SU-DHL-6 (cell line): ENCODE measurements around the gene RTN4R.

Experiments used
- H2AFZ ChIP-seq: fragments of 200-600 bp; sonication (generic); 2 replicates; pipeline ENCODE4 v1.6.1; 2014; ENCODE audit warnings: low read depth, mild to moderate bottlenecking, moderate library complexity, mixed read lengths, antibody characterized with exemption, low read length; ENCODE audit not compliant: severe bottlenecking
- H3F3A ChIP-seq: fragments of 200-600 bp; shearing (Covaris generic); 2 replicates; pipeline ENCODE4 v1.6.0; 2016; ENCODE audit warnings: antibody characterized with exemption, mild to moderate bottlenecking; ENCODE audit not compliant: insufficient read depth
- H3K27ac ChIP-seq: fragments of 200-600 bp; sonication (generic); 2 replicates; pipeline ENCODE4 v1.5.1; 2016; ENCODE audit warnings: low read depth, mild to moderate bottlenecking, low read length, moderate library complexity, mixed read lengths
- H3K27me3 ChIP-seq: fragments of 200-600 bp; sonication (generic), shearing (Covaris generic); 2 replicates; pipeline ENCODE4 v1.6.0; 2014; ENCODE audit warnings: mild to moderate bottlenecking, low read length
- H3K36me3 ChIP-seq: fragments of 200-600 bp; sonication (generic); 2 replicates; pipeline ENCODE4 v1.6.1; 2014; ENCODE audit warnings: mild to moderate bottlenecking, low read length, mixed read lengths
- H3K4me2 ChIP-seq: fragments of 300-600, 200-600 bp; shearing (Covaris generic), sonication (generic); 2 replicates; pipeline ENCODE4 v1.6.0; 2014; ENCODE audit warnings: low read length, low read depth, mild to moderate bottlenecking; ENCODE audit not compliant: poor library complexity, severe bottlenecking
- H3K4me3 ChIP-seq: fragments of 200-600 bp; sonication (generic); 2 replicates; pipeline ENCODE4 v1.5.1; 2014; ENCODE audit warnings: antibody characterized with exemption, low read length, mild to moderate bottlenecking, mixed read lengths; ENCODE audit not compliant: insufficient read depth, poor library complexity, severe bottlenecking
- H3K79me2 ChIP-seq: fragments of 200-600 bp; sonication (generic); 2 replicates; pipeline ENCODE4 v1.6.1; 2014; ENCODE audit warnings: mild to moderate bottlenecking, low read length, moderate library complexity; ENCODE audit not compliant: insufficient read depth
- H3K9ac ChIP-seq: fragments of 200-600 bp; sonication (generic); 2 replicates; pipeline ENCODE4 v1.7.0; 2014; ENCODE audit warnings: mild to moderate bottlenecking, low read length
- H3K9me2 ChIP-seq: fragments of 200-600 bp; sonication (generic); replicated peaks from 2 replicates; pipeline ENCODE4 v1.6.1; 2014; ENCODE audit warnings: low read length; ENCODE audit not compliant: insufficient read depth
- H3K9me3 ChIP-seq: fragments of 200-600 bp; sonication (generic); 2 replicates; pipeline ENCODE4 v1.6.1; 2014; ENCODE audit warnings: low read length, mixed read lengths; ENCODE audit not compliant: insufficient read depth
- H4K20me1 ChIP-seq: fragments of 200-600 bp; sonication (generic); 2 replicates; pipeline ENCODE4 v1.6.1; 2014; ENCODE audit warnings: low read depth, mild to moderate bottlenecking, antibody characterized with exemption, low read length, moderate library complexity, mixed read lengths
- EZH2phosphoT487 ChIP-seq: fragments of 200-600 bp; sonication (generic), shearing (Covaris generic); conservative IDR thresholded peaks from 2 replicates; pipeline ENCODE4 v1.6.1; 2018; ENCODE audit warnings: mild to moderate bottlenecking, antibody characterized with exemption, low read length, moderate library complexity, mixed read lengths
- TF ChIP-seq, protein P1 (sequence below): fragments of 200-600 bp; sonication (generic); IDR thresholded peaks from one replicate; pipeline ENCODE4 v1.5.1; 2017; ENCODE audit warnings: antibody characterized with exemption, mild to moderate bottlenecking, low read length, moderate library complexity; ENCODE audit not compliant: insufficient read depth, poor library complexity, severe bottlenecking

RTN4R gene

GRCh38 chr22:20236052-20236717 is 31.9 kb downstream of the RTN4R start:
- Histone ChIP-seq H2AFZ (no peak overlapping the region), H3K27me3 (no peaks in the 10 kb centered on the region), H3K36me3 (no peaks in the 10 kb centered on the region), H3K9me2 (no peaks in the 10 kb centered on the region), H4K20me1 (no peaks in the 10 kb centered on the region), H3K9me3 (no peaks in the 10 kb centered on the region), H3K4me2 (no peak overlapping the region), H3F3A (no peaks in the 10 kb centered on the region), H3K27ac (no peak overlapping the region), H3K79me2 (no peaks in the 10 kb centered on the region), H3K4me3 (no peak overlapping the region), H3K9ac (no peak overlapping the region)
- no peak for TF ChIP-seq EZH2phosphoT487

GRCh38 chr22:20235389-20235991 is 32.6 kb downstream of the RTN4R start:
- no peak overlapping the region for H3K27ac ChIP-seq
- H3K36me3 ChIP-seq: no peaks in the 10 kb centered on the region
- H3K9me3 ChIP-seq: no peaks in the 10 kb centered on the region
- H3F3A ChIP-seq: no peaks in the 10 kb centered on the region
- no peaks in the 10 kb centered on the region for H3K27me3 ChIP-seq
- TF ChIP-seq, protein P1, sequence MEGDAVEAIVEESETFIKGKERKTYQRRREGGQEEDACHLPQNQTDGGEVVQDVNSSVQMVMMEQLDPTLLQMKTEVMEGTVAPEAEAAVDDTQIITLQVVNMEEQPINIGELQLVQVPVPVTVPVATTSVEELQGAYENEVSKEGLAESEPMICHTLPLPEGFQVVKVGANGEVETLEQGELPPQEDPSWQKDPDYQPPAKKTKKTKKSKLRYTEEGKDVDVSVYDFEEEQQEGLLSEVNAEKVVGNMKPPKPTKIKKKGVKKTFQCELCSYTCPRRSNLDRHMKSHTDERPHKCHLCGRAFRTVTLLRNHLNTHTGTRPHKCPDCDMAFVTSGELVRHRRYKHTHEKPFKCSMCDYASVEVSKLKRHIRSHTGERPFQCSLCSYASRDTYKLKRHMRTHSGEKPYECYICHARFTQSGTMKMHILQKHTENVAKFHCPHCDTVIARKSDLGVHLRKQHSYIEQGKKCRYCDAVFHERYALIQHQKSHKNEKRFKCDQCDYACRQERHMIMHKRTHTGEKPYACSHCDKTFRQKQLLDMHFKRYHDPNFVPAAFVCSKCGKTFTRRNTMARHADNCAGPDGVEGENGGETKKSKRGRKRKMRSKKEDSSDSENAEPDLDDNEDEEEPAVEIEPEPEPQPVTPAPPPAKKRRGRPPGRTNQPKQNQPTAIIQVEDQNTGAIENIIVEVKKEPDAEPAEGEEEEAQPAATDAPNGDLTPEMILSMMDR: no peak
- no peak for TF ChIP-seq EZH2phosphoT487
- H4K20me1 ChIP-seq: no peaks in the 10 kb centered on the region
- H3K79me2 ChIP-seq: no peaks in the 10 kb centered on the region
- H2AFZ ChIP-seq: no peak overlapping the region
- H3K4me2 ChIP-seq: no peak overlapping the region
- no peak overlapping the region for H3K9ac ChIP-seq
- no peaks in the 10 kb centered on the region for H3K9me2 ChIP-seq
- H3K4me3 ChIP-seq: no peak overlapping the region

DNA sequence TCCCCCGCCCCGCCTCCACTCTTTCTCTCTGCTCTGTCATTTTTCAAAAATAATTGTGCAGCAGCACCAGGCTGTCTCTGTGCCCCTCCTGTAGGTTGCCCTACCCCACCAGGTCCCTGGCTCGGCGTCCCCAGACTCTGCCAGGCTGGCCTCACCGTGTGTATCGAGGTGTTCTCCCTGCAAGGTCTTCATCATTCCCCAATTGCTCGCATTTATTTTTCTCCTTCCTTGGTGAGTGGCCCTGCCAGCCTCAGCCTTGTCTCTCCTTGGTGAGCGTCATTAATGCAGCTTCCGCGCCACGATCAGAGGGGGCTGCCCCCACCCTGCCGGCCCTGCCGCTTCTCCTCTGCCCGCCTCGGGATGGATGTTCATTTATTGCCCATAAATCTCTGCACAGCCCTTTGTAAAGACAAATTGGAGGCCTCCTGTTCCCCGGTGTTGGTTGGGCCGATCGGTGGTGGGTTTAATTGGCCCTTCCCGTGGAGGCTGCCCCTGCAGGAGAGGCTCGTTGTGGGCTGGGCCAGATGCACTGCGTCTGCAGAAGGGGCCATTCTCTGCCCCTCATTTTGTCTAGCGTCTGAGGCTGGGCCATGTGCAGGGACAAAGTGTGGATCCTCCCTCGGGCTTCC is 33.2 kb downstream of the RTN4R start:
- no peaks in the 10 kb centered on the region for H3K36me3 ChIP-seq
- TF ChIP-seq, protein P1: no peak
- no peak overlapping the region for H3K4me2 ChIP-seq
- H3K4me3 ChIP-seq: no peak overlapping the region
- H4K20me1 ChIP-seq: no peaks in the 10 kb centered on the region
- H3K27ac ChIP-seq: no peak overlapping the region
- no peaks in the 10 kb centered on the region for H3K79me2 ChIP-seq
- H3F3A ChIP-seq: no peaks in the 10 kb centered on the region
- no peak overlapping the region for H3K9ac ChIP-seq
- no peaks in the 10 kb centered on the region for H3K27me3 ChIP-seq
- no peak overlapping the region for H2AFZ ChIP-seq
- no peaks in the 10 kb centered on the region for H3K9me3 ChIP-seq
- H3K9me2 ChIP-seq: no peaks in the 10 kb centered on the region

DNA sequence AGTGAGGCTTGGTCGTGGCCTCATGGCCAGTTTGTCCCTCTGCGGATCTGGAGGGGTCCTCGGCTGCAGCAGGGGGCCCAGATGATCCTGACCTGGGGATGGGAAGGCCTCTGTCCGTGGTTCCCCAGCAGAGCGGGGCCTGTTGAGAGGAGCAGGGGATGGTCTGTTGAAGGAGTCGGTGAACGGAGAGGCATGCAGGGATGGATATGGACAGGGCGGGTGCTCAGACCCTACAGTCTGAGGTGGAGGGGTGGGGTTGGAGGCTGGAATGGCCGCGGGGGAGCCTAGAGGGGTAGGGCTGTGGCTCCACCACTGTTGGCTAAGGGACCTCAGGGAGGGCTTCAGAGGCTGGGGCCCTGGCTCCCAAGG is 33.8 kb downstream of the RTN4R start:
- Histone ChIP-seq H3K79me2 (no peaks in the 10 kb centered on the region), H3K9ac (no peak overlapping the region)

More for the DNA sequence above, 33.8 kb downstream of the RTN4R start:
- Histone ChIP-seq H3K27ac (no peak overlapping the region), H3K9me3 (no peaks in the 10 kb centered on the region), H3K4me2 (no peak overlapping the region), H3K4me3 (no peak overlapping the region), H3K9me2 (no peaks in the 10 kb centered on the region), H3F3A (no peaks in the 10 kb centered on the region), H3K27me3 (no peaks in the 10 kb centered on the region), H3K36me3 (no peaks in the 10 kb centered on the region), H4K20me1 (no peaks in the 10 kb centered on the region), H2AFZ (no peak overlapping the region)
- TF ChIP-seq, protein P1: no peak
- TF ChIP-seq EZH2phosphoT487: no peak
